Heart left ventricle (tissue), 16 donors: Measurements from ENCODE around the gene SOWAHC. TPM values are rescaled to one million over a fixed set of nuclear protein-coding genes. Genes with fewer than 3 reads are reported as not detected.

Experiments used
- ATAC-seq, 4 donors: fragments of 200-7000 bp; cut with Tn5 transposase; one replicate each; pipeline ENCODE4 v1.9.1; 2020 to 2022; ENCODE audit warnings: moderate library complexity in 4 of 4, mild to moderate bottlenecking in 3 of 4, moderate number of reproducible peaks in 1 of 4
- DNase-seq, 5 donors: peaks; one replicate each; pipeline ENCODE4 v3.0.0-alpha.2; 2020
- H3K27ac ChIP-seq, 12 donors: fragments of 200-600 bp; sonication (generic) in 4 of 12; one replicate each; pipeline versions ENCODE4 v1.5.0 to v1.8.0; 2016 to 2022; ENCODE audit warnings: mild to moderate bottlenecking in 2 of 12
- H3K27me3 ChIP-seq, 9 donors: fragments of 200-600 bp; sonication (generic) in 2 of 9; one replicate each; pipeline versions ENCODE4 v1.5.1 to v1.8.0; 2016 to 2022; ENCODE audit warnings: mild to moderate bottlenecking in 3 of 9
- H3K36me3 ChIP-seq, 9 donors: fragments of 200-600 bp; sonication (generic) in 2 of 9; one replicate each; pipeline versions ENCODE4 v1.5.0 to v1.8.0; 2018 to 2022; ENCODE audit warnings: mild to moderate bottlenecking in 2 of 9
- H3K4me1 ChIP-seq, 12 donors: fragments of 200-600 bp; sonication (generic) in 4 of 12; one replicate each; pipeline versions ENCODE4 v1.5.0 to v1.8.0; 2016 to 2022; ENCODE audit warnings: mild to moderate bottlenecking in 3 of 12
- H3K4me3 ChIP-seq, 12 donors: fragments of 200-600 bp; sonication (generic) in 4 of 12; one replicate each; pipeline versions ENCODE4 v1.5.0 to v1.8.0; 2017 to 2022; ENCODE audit warnings: mild to moderate bottlenecking in 9 of 12, moderate library complexity in 4 of 12
- H3K9me3 ChIP-seq, 12 donors: fragments of 200-600 bp; sonication (generic) in 4 of 12; one replicate each; pipeline versions ENCODE4 v1.5.0 to v1.8.0; 2016 to 2022; ENCODE audit warnings: mild to moderate bottlenecking in 1 of 12
- POLR2A ChIP-seq, 2 donors: fragments of 450-650 bp; IDR thresholded peaks; one replicate each; pipeline ENCODE4 v1.6.1; 2017; ENCODE audit warnings: antibody characterized with exemption in 2 of 2, mild to moderate bottlenecking in 2 of 2, moderate library complexity in 2 of 2
- WGBS, 4 donors: extraction: QIAGEN DNeasy Blood & Tissue Kit in 2 of 4; methylation state at CpG; one replicate each; pipeline versions ENCODE4 v1.1.5 to v1.1.7; 2013 to 2018; 5-methylcytosine and 5-hydroxymethylcytosine counted together
- intact Hi-C, 10 donors: fragments of 100-400 bp; cut with DNase I; formaldehyde crosslinking; loops; one replicate each; pipeline versions ENCODE4 v1.11.1 to v1.14.2; 2022
- polyA plus RNA-seq, 2 donors: library from polyadenylated mRNA; stranded (reverse); fragments of 200-250 nt; gene quantifications; one replicate each; pipeline ENCODE4 v1.2.3, GENCODE V29; 2013
- total RNA-seq, 9 donors: library from RNA; depleted of rRNA in 2 of 9; stranded (reverse); fragments of >200 nt in 2 of 9; fragmentation: NEBNext Ultra II Directional in 3 of 9; extraction: Animal tissue kit (Norgen Biotek cat#: 25700) in 3 of 9; gene quantifications; one replicate each; pipeline versions ENCODE4 v1.1.0 to v1.2.4, GENCODE V29; 2016 to 2023
- TF ChIP-seq, protein P1 (sequence below), 12 donors: fragments of 200-600 bp; sonication (generic) in 4 of 12; IDR thresholded peaks; one replicate each; pipeline versions ENCODE4 v1.5.0 to v1.8.0; 2018 to 2022; ENCODE audit warnings: antibody characterized with exemption in 12 of 12, mild to moderate bottlenecking in 5 of 12
- donor health status: ischemic (EF 13 %, LVEDD 7.1; RV severe dilation, severe dysfunction).
- donor health status: healthy with polysubstance abuse.
- donor health status: DM: no; HTN: yes; CAD: no.
- donor health status: DM: no; HTN: no; CAD: no.
- donor health status: ischemic (EF 25% LVEDD 6.9; RV normal size, moderate dysfunction).
- donor health status: ischemic (EF 25% LVEDD 5.7; RV mildly dilated, moderate dysfunction).
- donor health status: healthy.
- donor health status: DM: yes; HTN: yes; CAD: no.
- donor health status: ischemic (EF 35%, LVEDD 5.7; RV mildly dilated, moderate dysfunction).
- donor health status: nonischemic (EF 11% LVEDD 7.7; RV severe dilation, severe dysfunction).
- donor health status: DM: yes; HTN: yes; CAD: no.
- donor health status: PGD.
- donor health status: ischemic (EF 29% LVEDD 5.4; RV normal size, mild dysfunction).
- donor health status: nonischemic (EF 23%, LVEDD 6.1; RV moderate dilation, normal function).

SOWAHC gene
- total and polyA plus RNA-seq, 11 donors, result 0.91 to 4.2 (median 1.8) TPM

DNA sequence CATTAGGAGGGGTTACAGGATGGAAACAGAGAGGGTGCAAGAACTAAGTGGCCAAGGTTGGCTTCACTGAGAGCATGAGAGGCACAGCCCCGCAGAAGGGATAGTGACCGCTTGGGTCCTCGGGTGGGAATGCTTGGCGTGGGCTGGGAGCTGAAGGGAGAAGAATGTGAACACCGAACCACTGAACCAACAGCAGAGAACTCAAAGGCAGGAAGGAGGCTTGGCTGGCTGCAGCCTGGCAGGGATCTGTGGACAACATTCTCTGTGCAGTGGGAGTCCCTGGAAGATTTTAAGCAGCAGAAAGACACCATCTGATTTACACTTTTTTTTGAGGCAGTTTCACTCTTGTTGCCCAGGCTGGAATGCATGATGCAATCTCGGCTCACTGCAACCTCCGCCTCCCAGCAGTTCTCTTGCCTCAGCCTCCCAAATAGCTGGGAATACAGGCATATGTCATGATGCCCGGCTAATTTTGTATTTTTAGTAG is 33.9 kb downstream of the SOWAHC start:
- intact Hi-C loops, result no loop called here
- Histone ChIP-seq H3K27ac (no peak overlapping the region), H3K27me3 (no peaks in the 10 kb centered on the region), H3K9me3 (no peaks in the 10 kb centered on the region), H3K36me3 (no peaks in the 10 kb centered on the region), H3K4me1 (peaks cover 0 to 18% (median 6%) of the 10 kb centered on the region in 12 donors), H3K4me3 (no peak overlapping the region)
- no peak for ATAC-seq
- no peak for DNase-seq
- TF ChIP-seq, protein P1, sequence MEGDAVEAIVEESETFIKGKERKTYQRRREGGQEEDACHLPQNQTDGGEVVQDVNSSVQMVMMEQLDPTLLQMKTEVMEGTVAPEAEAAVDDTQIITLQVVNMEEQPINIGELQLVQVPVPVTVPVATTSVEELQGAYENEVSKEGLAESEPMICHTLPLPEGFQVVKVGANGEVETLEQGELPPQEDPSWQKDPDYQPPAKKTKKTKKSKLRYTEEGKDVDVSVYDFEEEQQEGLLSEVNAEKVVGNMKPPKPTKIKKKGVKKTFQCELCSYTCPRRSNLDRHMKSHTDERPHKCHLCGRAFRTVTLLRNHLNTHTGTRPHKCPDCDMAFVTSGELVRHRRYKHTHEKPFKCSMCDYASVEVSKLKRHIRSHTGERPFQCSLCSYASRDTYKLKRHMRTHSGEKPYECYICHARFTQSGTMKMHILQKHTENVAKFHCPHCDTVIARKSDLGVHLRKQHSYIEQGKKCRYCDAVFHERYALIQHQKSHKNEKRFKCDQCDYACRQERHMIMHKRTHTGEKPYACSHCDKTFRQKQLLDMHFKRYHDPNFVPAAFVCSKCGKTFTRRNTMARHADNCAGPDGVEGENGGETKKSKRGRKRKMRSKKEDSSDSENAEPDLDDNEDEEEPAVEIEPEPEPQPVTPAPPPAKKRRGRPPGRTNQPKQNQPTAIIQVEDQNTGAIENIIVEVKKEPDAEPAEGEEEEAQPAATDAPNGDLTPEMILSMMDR (IDR thresholded peaks at IDR 0.05), result no peak
- no peak for TF ChIP-seq POLR2A (IDR thresholded peaks at IDR 0.05)
- 85 to 91% (median 88%) methylated on average over 8 of the region's 8 CpGs for WGBS, 4 donors

DNA sequence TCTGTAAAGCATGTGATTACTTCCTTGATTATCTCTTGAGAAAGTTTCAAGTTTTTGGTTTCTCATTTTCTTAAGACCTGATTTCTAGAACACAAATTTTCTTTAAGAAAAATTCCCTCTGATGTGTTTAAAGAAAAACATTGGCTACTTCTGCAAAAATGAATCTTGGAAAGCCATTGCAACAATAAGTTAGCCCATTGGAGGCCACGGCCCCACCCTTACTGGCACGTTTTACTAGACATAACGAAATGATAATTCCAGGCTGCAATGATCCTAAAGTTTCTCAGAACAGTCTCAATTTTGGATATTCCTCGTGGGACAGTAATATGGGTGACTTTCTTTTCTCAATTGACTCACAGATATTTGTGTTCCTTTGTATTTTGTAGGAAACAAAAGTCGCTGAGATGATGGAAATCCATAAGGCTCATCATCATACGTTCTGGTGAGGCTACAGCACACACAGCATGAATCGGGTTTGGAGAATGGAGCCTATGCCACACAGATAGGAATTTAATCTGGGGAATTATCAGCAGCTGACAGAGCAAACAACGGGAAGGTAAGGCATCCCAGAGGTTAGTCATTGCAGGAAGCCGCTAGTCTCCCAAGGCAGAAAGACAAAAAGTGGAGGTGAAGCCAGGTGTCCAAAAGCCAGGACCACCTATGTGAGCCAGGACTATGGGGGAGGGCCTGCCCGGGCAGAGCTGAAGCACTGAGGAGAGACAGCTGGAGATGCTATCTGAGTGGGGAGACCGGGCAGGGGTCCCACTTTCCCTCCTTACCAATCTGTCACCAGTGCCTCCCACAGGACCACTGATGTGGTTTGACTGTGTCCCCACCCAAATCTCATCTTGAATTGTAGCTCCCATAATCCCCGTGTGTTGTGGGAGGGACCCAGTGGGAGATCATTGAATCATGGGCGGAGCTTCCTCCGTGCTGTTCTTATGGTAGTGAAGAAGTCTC is 35.9 kb downstream of the SOWAHC start:
- ATAC-seq (no peak), DNase-seq (no peak)
- intact Hi-C loops, result no loop called here
- TF ChIP-seq POLR2A (IDR thresholded peaks at IDR 0.05), result no peak
- TF ChIP-seq, protein P1 (IDR thresholded peaks at IDR 0.05), result no peak
- WGBS, 4 donors, result 81 to 86% (median 85%) methylated on average over 14 of the region's 14 CpGs
- Histone ChIP-seq H3K27ac (no peak overlapping the region), H3K4me3 (no peak overlapping the region), H3K27me3 (no peaks in the 10 kb centered on the region), H3K9me3 (no peaks in the 10 kb centered on the region), H3K4me1 (peaks cover 0 to 4% (median 0%) of the 10 kb centered on the region in 12 donors), H3K36me3 (no peaks in the 10 kb centered on the region)

- DNase-seq, result no peak
- intact Hi-C loops, result no loop called here
- H3K4me1 ChIP-seq, result no peaks in the 10 kb centered on the region
- WGBS, 4 donors, result 95 to 98% (median 96%) methylated on average over 8 of the region's 8 CpGs
- H3K27me3 ChIP-seq, result no peaks in the 10 kb centered on the region
- no peak for TF ChIP-seq POLR2A (IDR thresholded peaks at IDR 0.05)
- TF ChIP-seq, protein P1 (IDR thresholded peaks at IDR 0.05), result no peak
- H3K27ac ChIP-seq, result no peak overlapping the region
- no peaks in the 10 kb centered on the region for H3K9me3 ChIP-seq
- no peak for ATAC-seq
- no peak overlapping the region for H3K4me3 ChIP-seq
- no peaks in the 10 kb centered on the region for H3K36me3 ChIP-seq
Observed at GRCh38 chr2:109654326-109655050, 40.3 kb downstream of the SOWAHC start.

DNA sequence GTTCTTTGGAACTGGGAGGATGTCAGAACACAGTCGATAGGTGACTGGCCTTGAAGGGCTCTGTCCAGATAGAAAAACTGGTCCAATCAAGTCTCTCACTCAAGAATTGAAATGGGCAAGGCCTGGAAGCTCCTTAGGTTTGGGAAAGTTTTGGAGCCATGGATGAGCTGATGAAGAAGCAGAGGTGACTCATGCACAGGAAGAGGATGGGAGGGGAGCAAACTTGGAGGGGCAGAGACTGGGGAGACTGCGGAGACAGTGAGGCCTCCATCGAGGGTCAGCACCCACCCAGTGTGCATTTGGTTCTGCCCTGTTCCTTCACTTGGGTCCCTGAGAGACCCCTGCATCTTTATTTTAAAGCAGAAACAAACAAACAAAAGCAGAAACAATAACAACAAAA is 41.1 kb downstream of the SOWAHC start:
- WGBS, 4 donors, result 75 to 83% (median 78%) methylated on average over 3 of the region's 3 CpGs
- TF ChIP-seq, protein P1 (IDR thresholded peaks at IDR 0.05), result no peak
- no peak for TF ChIP-seq POLR2A (IDR thresholded peaks at IDR 0.05)
- Histone ChIP-seq H3K27ac (no peak overlapping the region), H3K4me3 (no peak overlapping the region), H3K9me3 (no peaks in the 10 kb centered on the region), H3K36me3 (no peaks in the 10 kb centered on the region), H3K27me3 (no peaks in the 10 kb centered on the region), H3K4me1 (no peaks in the 10 kb centered on the region)
- intact Hi-C loops, result no loop called here
- DNase-seq, result no peak
- no peak for ATAC-seq
